ENCODE measurements around the gene VGLL4. TPM values are rescaled to one million over a fixed set of nuclear protein-coding genes. Genes with fewer than 3 reads are reported as not detected.

VGLL4 gene
- total RNA-seq, 1 experiment from 2014 or later: 42.1 TPM

- no peak overlapping the region for H4K8ac ChIP-seq (replicated peaks; ENCODE audit: insufficient read length, low read depth, low read length)
- H2BK5ac ChIP-seq (ENCODE audit: insufficient read length, low read length): no peak overlapping the region
- Mint-ChIP-seq H3K36me3 (ENCODE audit: insufficient read depth in 1 of 3, low read depth in 3 of 3) (no peaks in the 10 kb centered on the region), H3K4me3 (no peak overlapping the region), H3K4me1 (peaks cover 33 to 35% of the 10 kb centered on the region in 2 experiments), H3K27ac (no peak overlapping the region; a peak in 1 of 7 replicates), H3K27me3 (ENCODE audit: low read depth) (no peaks in the 10 kb centered on the region; the same call in 1 of the 2 replicates), H3K9me3 (no peaks in the 10 kb centered on the region)
- no peak overlapping the region for H3K23ac ChIP-seq (ENCODE audit: insufficient read length, low read depth, low read length)
- no peaks in the 10 kb centered on the region for H3K79me2 ChIP-seq (ENCODE audit: insufficient read depth, low read length)
- H3K56ac ChIP-seq (ENCODE audit: insufficient read length, low read depth, low read length): no peak overlapping the region
- H3T11ph ChIP-seq (ENCODE audit: low read length): no peak overlapping the region
- TF ChIP-seq CTCF (conservative IDR thresholded peaks at IDR 0.05): no peak
- H3K4me1 ChIP-seq (ENCODE audit: insufficient read depth, low read length): no peaks in the 10 kb centered on the region; the same call in 1 of the 2 replicates
- no peaks in the 10 kb centered on the region for H4K20me1 ChIP-seq (ENCODE audit: control insufficient read depth, insufficient read depth, insufficient read length)
- no peak overlapping the region for H2BK20ac ChIP-seq (ENCODE audit: low read depth, low read length, poor library complexity, severe bottlenecking)
- no peak overlapping the region for H4K91ac ChIP-seq (ENCODE audit: insufficient read length, low read depth, low read length)
- H3K4ac ChIP-seq (ENCODE audit: low read depth, low read length): no peak overlapping the region
- no peak overlapping the region for H4K5ac ChIP-seq (ENCODE audit: insufficient read length, low read depth, low read length)
- DNase-seq: no peak
- no peak overlapping the region for H3K4me2 ChIP-seq (ENCODE audit: insufficient read depth, insufficient read length, low read length)
- H3K18ac ChIP-seq (ENCODE audit: insufficient read length, low read depth, low read length): no peak overlapping the region
- no peak overlapping the region for H2AK5ac ChIP-seq (ENCODE audit: insufficient read length, low read length)
- no peaks in the 10 kb centered on the region for H3K9me3 ChIP-seq (ENCODE audit: control insufficient read depth, low read depth, low read length)
- H3K14ac ChIP-seq (ENCODE audit: insufficient read depth, low read length): no peak overlapping the region
- no peak overlapping the region for H2AFZ ChIP-seq (ENCODE audit: low read length)
- H2BK12ac ChIP-seq (ENCODE audit: insufficient read length, low read depth, low read length): no peak overlapping the region
- H2BK120ac ChIP-seq (ENCODE audit: low read depth, low read length, poor library complexity, severe bottlenecking): no peak overlapping the region
- H3K23me2 ChIP-seq (ENCODE audit: insufficient read length, low read depth, low read length, poor library complexity, severe bottlenecking): no peaks in the 10 kb centered on the region
- H3K9ac ChIP-seq (ENCODE audit: extremely low read depth, insufficient read length, low read length): no peak overlapping the region
- H2BK15ac ChIP-seq (ENCODE audit: low read depth, low read length): no peak overlapping the region
- WGBS (ENCODE audit: extremely low coverage, insufficient read length, low lambda C conversion rate): no CpG with 5 or more reads among the region's 4 CpGs
- no peaks in the 10 kb centered on the region for H3K27me3 ChIP-seq (ENCODE audit: insufficient read depth, low read length)
- H3K27ac ChIP-seq (ENCODE audit: insufficient read length, low read depth, low read length): no peak overlapping the region
- no peaks in the 10 kb centered on the region for H3K79me1 ChIP-seq (ENCODE audit: insufficient read depth, low read depth, low read length, poor library complexity, severe bottlenecking)
Measured at GRCh38 chr3:11651477-11651876, 7.8 kb upstream of the VGLL4 start.

Data from H9 (cell line).